ENCODE results near the gene SLC2A11. TPM values are rescaled to one million over a fixed set of nuclear protein-coding genes. Genes with fewer than 3 reads are reported as not detected.

SLC2A11 gene
- total and polyA plus RNA-seq, 10 of the 15 experiments (the other 5 are each of a cell fraction or from before 2014, with no cell fraction given): 0.98 to 18.3 (median 8.6) TPM

DNA sequence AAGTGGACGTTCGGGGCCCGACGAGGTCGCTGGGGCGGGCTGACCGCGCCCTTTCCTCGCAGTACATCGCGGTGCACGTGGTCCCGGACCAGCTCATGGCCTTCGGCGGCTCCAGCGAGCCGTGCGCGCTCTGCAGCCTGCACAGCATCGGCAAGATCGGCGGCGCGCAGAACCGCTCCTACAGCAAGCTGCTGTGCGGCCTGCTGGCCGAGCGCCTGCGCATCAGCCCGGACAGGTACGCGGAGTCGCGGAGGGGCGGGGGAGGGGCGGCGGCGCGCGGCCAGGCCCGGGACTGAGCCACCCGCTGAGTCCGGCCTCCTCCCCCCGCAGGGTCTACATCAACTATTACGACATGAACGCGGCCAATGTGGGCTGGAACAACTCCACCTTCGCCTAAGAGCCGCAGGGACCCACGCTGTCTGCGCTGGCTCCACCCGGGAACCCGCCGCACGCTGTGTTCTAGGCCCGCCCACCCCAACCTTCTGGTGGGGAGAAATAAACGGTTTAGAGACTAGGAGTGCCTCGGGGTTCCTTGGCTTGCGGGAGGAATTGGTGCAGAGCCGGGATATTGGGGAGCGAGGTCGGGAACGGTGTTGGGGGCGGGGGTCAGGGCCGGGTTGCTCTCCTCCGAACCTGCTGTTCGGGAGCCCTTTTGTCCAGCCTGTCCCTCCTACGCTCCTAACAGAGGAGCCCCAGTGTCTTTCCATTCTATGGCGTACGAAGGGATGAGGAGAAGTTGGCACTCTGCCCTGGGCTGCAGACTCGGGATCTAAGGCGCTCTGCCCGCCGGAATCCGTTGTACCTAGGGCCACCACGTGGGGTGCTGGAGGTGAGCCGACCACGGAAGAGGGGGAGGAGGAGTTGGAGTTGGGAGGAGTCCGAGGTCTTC is 37.3 kb downstream of the SLC2A11 start (continued):
- 0 out of 2 replicates have a peak, but pooled peaks have one; percentile 9 for TF ChIP-seq ZNF687 (IDR thresholded peaks at IDR 0.05)
- TF ChIP-seq TCF12 (IDR thresholded peaks at IDR 0.05; ENCODE audit: low read depth, low read length): no peak
- TF ChIP-seq CREB1 (IDR thresholded peaks at IDR 0.05; ENCODE audit: low read depth): peak; percentile 44; the same call in 1 of the 2 replicates
- 0 out of 2 replicates have a peak, but pooled peaks have one; percentile 41 for TF ChIP-seq IRF4 (IDR thresholded peaks at IDR 0.05; ENCODE audit: low read depth, low read length)
- TF ChIP-seq SRF (IDR thresholded peaks at IDR 0.05; ENCODE audit: low read depth in 2 of 2, low read length in 2 of 2): no peak
- no peak for TF ChIP-seq NR2C2 (IDR thresholded peaks at IDR 0.05; ENCODE audit: borderline replicate concordance, control insufficient read depth, insufficient read length, low read depth)
- no peak for TF ChIP-seq NFXL1 (IDR thresholded peaks at IDR 0.05; ENCODE audit: borderline replicate concordance)
- no peak for TF ChIP-seq ZNF207 (IDR thresholded peaks at IDR 0.05; ENCODE audit: borderline replicate concordance)
- TF ChIP-seq MLLT1 (IDR thresholded peaks at IDR 0.05): peak; percentile 67; the same call in 1 of the 2 replicates
- no peak for TF ChIP-seq MTA2 (IDR thresholded peaks at IDR 0.05; ENCODE audit: low read depth)
- TF ChIP-seq RAD21 (IDR thresholded peaks at IDR 0.05; ENCODE audit: insufficient read depth, low read depth, low read length): peak; percentile 31; the same call in 1 of the 2 replicates
- TF ChIP-seq CREM (IDR thresholded peaks at IDR 0.05; ENCODE audit: low read depth): 0 out of 2 replicates have a peak, but pooled peaks have one; percentile 37
- TF ChIP-seq RELB (IDR thresholded peaks at IDR 0.05; ENCODE audit: low read depth): no peak; the same call in 1 of the 2 replicates
- TF ChIP-seq BACH1 (IDR thresholded peaks at IDR 0.05; ENCODE audit: borderline replicate concordance): peak; percentile 73
- peak; percentile 60 for TF ChIP-seq MYC (IDR thresholded peaks at IDR 0.05; ENCODE audit: insufficient read depth, insufficient read length, insufficient replicate concordance, low read length, severe bottlenecking)
- TF ChIP-seq CBX5 (IDR thresholded peaks at IDR 0.05; ENCODE audit: low read depth): no peak
- TF ChIP-seq RUNX3 (IDR thresholded peaks at IDR 0.05; ENCODE audit: low read length): peak; percentile 30
- TF ChIP-seq SMC3 (IDR thresholded peaks at IDR 0.05; ENCODE audit: borderline replicate concordance, low read length): peak; percentile 13; the same call in 1 of the 2 replicates
- TF ChIP-seq ATF7 (IDR thresholded peaks at IDR 0.05; ENCODE audit: low read depth): peak; percentile 19; the same call in 1 of the 2 replicates
- no peak for TF ChIP-seq POLR2AphosphoS5 (IDR thresholded peaks at IDR 0.05; ENCODE audit: low read length)
- no peak for TF ChIP-seq CHD1 (IDR thresholded peaks at IDR 0.05; ENCODE audit: low read depth, low read length)
- TF ChIP-seq YBX1 (IDR thresholded peaks at IDR 0.05): no peak
- TF ChIP-seq SMARCA5 (IDR thresholded peaks at IDR 0.05): peak; percentile 72; the same call in 1 of the 2 replicates

All from GM12878 (cell line).